Spinal cord (tissue), 10 donors: Measurements from ENCODE around the gene CA12. TPM values are rescaled to one million over a fixed set of nuclear protein-coding genes. Genes with fewer than 3 reads are reported as not detected.

Experiments used
- DNase-seq, 6 donors: peaks; one replicate each; pipeline versions ENCODE4 v3.0.0 to v3.0.0-alpha.2; 2013 to 2015; ENCODE audit warnings: low spot score in 6 of 6, low read depth in 4 of 6
- H3K27ac ChIP-seq: one replicate; pipeline ENCODE4 v1.5.1; 2013; ENCODE audit warnings: low read depth, low read length, control low read depth
- H3K27me3 ChIP-seq: one replicate; pipeline ENCODE4 v1.6.1; 2013; ENCODE audit warnings: low read length; ENCODE audit not compliant: control insufficient read depth, insufficient read depth
- H3K36me3 ChIP-seq: one replicate; pipeline ENCODE4 v1.6.1; 2013; ENCODE audit warnings: low read length; ENCODE audit not compliant: control insufficient read depth, insufficient read depth
- H3K4me1 ChIP-seq: one replicate; pipeline ENCODE4 v1.6.1; 2013; ENCODE audit warnings: low read length; ENCODE audit not compliant: control insufficient read depth, insufficient read depth
- H3K4me3 ChIP-seq: one replicate; pipeline ENCODE4 v1.5.1; 2013; ENCODE audit warnings: low read depth, low read length, control low read depth
- H3K9me3 ChIP-seq: one replicate; pipeline ENCODE4 v1.6.1; 2013; ENCODE audit warnings: low read length; ENCODE audit not compliant: control insufficient read depth, insufficient read depth
- WGBS: methylation state at CpG from one replicate; pipeline ENCODE4 v1.1.5; 2013; ENCODE audit warnings: missing lambda C conversion rate; ENCODE audit not compliant: insufficient coverage; 5-methylcytosine and 5-hydroxymethylcytosine counted together
- polyA plus RNA-seq, 2 donors: library from polyadenylated mRNA; unstranded; fragments of 120-200 nt; gene quantifications; one replicate each; pipeline ENCODE4 v1.2.1, GENCODE V29; 2013; ENCODE audit not compliant: insufficient read length in 2 of 2
- total RNA-seq, 2 donors: library from RNA; depleted of rRNA in 1 of 2; stranded (reverse); fragments of 120-200 nt in 1 of 2; fragments of >200 nt in 1 of 2; gene quantifications; one replicate each; pipeline versions ENCODE4 v1.2.3 to v1.2.4, GENCODE V29; 2013 to 2014
- donor health status: healthy.

The CA12 gene
- total and polyA plus RNA-seq, 4 donors, result 7.5 to 25.1 (median 10.1) TPM

GRCh38 chr15:63291507-63291906 lies 90.1 kb downstream of the CA12 start:
- no peak overlapping the region for H3K4me3 ChIP-seq
- H3K4me1 ChIP-seq, result peaks cover 5% of the 10 kb centered on the region
- no peaks in the 10 kb centered on the region for H3K9me3 ChIP-seq
- no peak for DNase-seq
- no peak overlapping the region for H3K27ac ChIP-seq
- H3K36me3 ChIP-seq, result peaks cover 9% of the 10 kb centered on the region
- no peaks in the 10 kb centered on the region for H3K27me3 ChIP-seq

- Histone ChIP-seq H3K27ac (no peak overlapping the region), H3K4me1 (no peaks in the 10 kb centered on the region), H3K4me3 (no peak overlapping the region), H3K27me3 (no peaks in the 10 kb centered on the region), H3K9me3 (no peaks in the 10 kb centered on the region), H3K36me3 (peaks cover 13% of the 10 kb centered on the region)
- DNase-seq, result peak; percentile 49 to 94 (median 67)
- no CpG with 5 or more reads among the region's 4 CpGs for WGBS
Measured at GRCh38 chr15:63288778-63289378, 92.8 kb downstream of the CA12 start.

- Histone ChIP-seq H3K27ac (no peak overlapping the region), H3K4me1 (no peaks in the 10 kb centered on the region), H3K27me3 (no peaks in the 10 kb centered on the region), H3K9me3 (no peaks in the 10 kb centered on the region), H3K4me3 (no peak overlapping the region), H3K36me3 (peaks cover 11% of the 10 kb centered on the region)
- peak in 1 of 6 donors; percentile 15 for DNase-seq
- 0% methylated on average over 1 of the region's 1 CpG for WGBS
Measured at GRCh38 chr15:63288342-63288741, 93.3 kb downstream of the CA12 start.

GRCh38 chr15:63287109-63287508 lies 94.5 kb downstream of the CA12 start:
- 50% methylated on average over 2 of the region's 2 CpGs for WGBS
- Histone ChIP-seq H3K4me3 (no peak overlapping the region), H3K4me1 (no peaks in the 10 kb centered on the region), H3K27me3 (no peaks in the 10 kb centered on the region), H3K36me3 (peaks cover 7% of the 10 kb centered on the region), H3K27ac (no peak overlapping the region), H3K9me3 (no peaks in the 10 kb centered on the region)
- DNase-seq, result no peak

GRCh38 chr15:63284335-63284734 lies 97.3 kb downstream of the CA12 start:
- WGBS, result 100% methylated on average over 2 of the region's 6 CpGs
- DNase-seq, result no peak
- Histone ChIP-seq H3K4me1 (no peaks in the 10 kb centered on the region), H3K27me3 (no peaks in the 10 kb centered on the region), H3K27ac (no peak overlapping the region), H3K4me3 (no peak overlapping the region), H3K36me3 (peaks cover 8% of the 10 kb centered on the region), H3K9me3 (no peaks in the 10 kb centered on the region)

GRCh38 chr15:63283126-63283525 lies 98.5 kb downstream of the CA12 start:
- Histone ChIP-seq H3K9me3 (no peaks in the 10 kb centered on the region), H3K4me3 (no peak overlapping the region), H3K27me3 (no peaks in the 10 kb centered on the region), H3K27ac (no peak overlapping the region), H3K4me1 (peaks cover 1% of the 10 kb centered on the region), H3K36me3 (peaks cover 8% of the 10 kb centered on the region)
- DNase-seq, result no peak
- WGBS, result 81% methylated on average over 4 of the region's 9 CpGs

GRCh38 chr15:63277893-63278456 lies 103.7 kb downstream of the CA12 start:
- H3K4me1 ChIP-seq, result peaks cover 4% of the 10 kb centered on the region
- WGBS, result 9% methylated on average over 8 of the region's 17 CpGs
- H3K27ac ChIP-seq, result peak overlapping the region; percentile 84
- no peaks in the 10 kb centered on the region for H3K27me3 ChIP-seq
- peak overlapping the region; percentile 81 for H3K4me3 ChIP-seq
- peaks cover 3% of the 10 kb centered on the region for H3K36me3 ChIP-seq
- DNase-seq, result peak in 2 of 6 donors; percentile 41 to 69
- H3K9me3 ChIP-seq, result no peaks in the 10 kb centered on the region

GRCh38 chr15:63277038-63277892 lies 104.4 kb downstream of the CA12 start, which contains the start of gene APH1B:
Gene APH1B, plus strand, starts transcription at chr15:63277605. Its CDS starts 19 bp downstream, at chr15:63277624.
- DNase-seq, result peak in 5 of 6 donors; percentile 57 to 95 (median 66)
- no peaks in the 10 kb centered on the region for H3K9me3 ChIP-seq
- H3K4me3 ChIP-seq, result peak within 1 kb of the TSS; percentile 88
- WGBS, result under 1% methylated on average over 71 of the region's 102 CpGs
- H3K27ac ChIP-seq, result peak within 1 kb of the TSS; percentile 84
- peaks cover 3% of the 10 kb centered on the region for H3K36me3 ChIP-seq
- H3K27me3 ChIP-seq, result no peaks in the 10 kb centered on the region
- peaks cover 4% of the 10 kb centered on the region for H3K4me1 ChIP-seq

GRCh38 chr15:63276342-63277037 lies 105.2 kb downstream of the CA12 start:
- Histone ChIP-seq H3K36me3 (peaks cover 3% of the 10 kb centered on the region), H3K4me1 (peaks cover 4% of the 10 kb centered on the region), H3K27me3 (no peaks in the 10 kb centered on the region), H3K27ac (peak overlapping the region; percentile 84), H3K4me3 (peak overlapping the region; percentile 88), H3K9me3 (no peaks in the 10 kb centered on the region)
- DNase-seq, result peak in 2 of 6 donors; percentile 17 to 57
- WGBS, result 15% methylated on average over 6 of the region's 11 CpGs
